NT2/D1 (cell line): Measurements from ENCODE around the gene NR3C1.

Experiments used
- SUZ12 ChIP-seq: IDR thresholded peaks from 2 replicates; pipeline ENCODE4 v1.6.1; 2011; ENCODE audit not compliant: insufficient read length, insufficient read depth; ENCODE audit errors: extremely low read depth
- YY1 ChIP-seq: IDR thresholded peaks from 2 replicates; pipeline ENCODE4 v1.6.1; 2011; ENCODE audit not compliant: insufficient read length, insufficient read depth
- ZNF274 ChIP-seq: IDR thresholded peaks from 2 replicates; pipeline ENCODE4 v1.6.1; 2011; ENCODE audit warnings: mild to moderate bottlenecking, low read depth, low read length

DNA sequence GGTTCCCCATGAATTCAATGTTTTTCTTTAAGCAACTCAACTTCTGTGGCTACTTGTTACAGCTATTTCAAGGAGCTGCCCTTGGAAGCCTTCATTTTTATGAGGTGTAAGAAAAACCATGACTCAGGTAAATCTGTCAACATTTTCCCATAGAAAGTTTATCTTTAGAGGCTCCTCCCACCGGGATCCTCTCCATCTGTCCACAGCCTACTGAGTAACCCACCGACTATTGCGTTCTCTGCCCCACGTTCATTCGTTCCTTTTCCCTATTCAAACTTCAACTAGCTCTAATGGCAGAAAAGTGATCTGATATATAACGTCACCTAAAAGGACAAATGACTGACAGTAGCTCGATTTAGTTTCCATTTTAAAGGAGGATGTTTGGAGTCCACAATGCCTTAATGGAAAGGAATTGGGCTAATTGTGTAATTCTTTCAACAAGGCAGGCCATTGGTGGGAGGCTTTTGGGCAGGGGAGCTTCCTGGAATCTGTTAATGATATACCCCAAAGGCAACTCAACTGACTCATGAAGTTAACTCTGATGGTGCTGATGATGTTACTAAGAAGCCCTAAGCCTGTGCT, 29.3 kb upstream of the NR3C1 start:
- no peak for TF ChIP-seq SUZ12
- no peak for TF ChIP-seq YY1
- TF ChIP-seq ZNF274 = no peak
